A549 (cell line): Measurements from ENCODE around the gene OSBPL6. TPM values are rescaled to one million over a fixed set of nuclear protein-coding genes. Genes with fewer than 3 reads are reported as not detected.

Experiments used
- ATAC-seq, 2 experiments: fragments of 200-7000 bp in 1 of 2; fragments of >200 bp in 1 of 2; cut with Nextera tagmentation in 1 of 2; cut with Tn5 transposase in 1 of 2; 3 replicates each; pipeline versions ENCODE4 v1.8.0 to v1.9.1; 2018 to 2020; ENCODE audit warnings: mild to moderate bottlenecking in 1 of 2, moderate library complexity in 1 of 2
- CTCF ChIA-PET: fragments of 300-600 bp; sonication (Branson Sonifier 250); formaldehyde crosslinking; extraction: SDS; loops from one replicate; lab custom pipeline; 2021; ENCODE audit warnings: antibody characterized with exemption, inconsistent platforms; lab: Yijun Ruan, JAX
- POLR2A ChIA-PET: fragments of 350-600 bp; formaldehyde crosslinking; extraction: SDS; loops from one replicate; lab custom pipeline; 2021; ENCODE audit warnings: antibody characterized with exemption, inconsistent platforms; lab: Yijun Ruan, JAX
- DNase-seq, 2 experiments: peaks; one replicate each; pipeline versions ENCODE4 v3.0.0 to v3.0.0-alpha.2; 2011 to 2016; ENCODE audit warnings: low read depth in 1 of 2, low spot score in 1 of 2
- FAIRE-seq: peaks from 2 replicates; lab custom pipeline; 2011; peaks lifted over from hg19 to GRCh38; lab: Jason Lieb, UNC
- H3K27ac ChIP-seq, 2 experiments: fragments of >200 bp; sonication (Bioruptor Twin); formaldehyde crosslinking; 3 replicates each; pipeline ENCODE4 v1.5.1; 2016 to 2017
- H3K4me1 ChIP-seq: fragments of >200 bp; sonication (Bioruptor Twin); formaldehyde crosslinking; 3 replicates; pipeline ENCODE4 v1.6.1; 2016
- H3K4me2 ChIP-seq: fragments of >200 bp; sonication (Bioruptor Twin); formaldehyde crosslinking; 3 replicates; pipeline ENCODE4 v1.6.1; 2016
- H3K4me3 ChIP-seq: fragments of >200 bp; sonication (Bioruptor Twin); formaldehyde crosslinking; 3 replicates; pipeline ENCODE4 v1.5.1; 2016
- H3K9me3 ChIP-seq: fragments of >200 bp; sonication (Bioruptor Twin); formaldehyde crosslinking; 3 replicates; pipeline ENCODE4 v1.6.1; 2016
- BHLHE40 ChIP-seq: IDR thresholded peaks from 2 replicates; pipeline ENCODE4 v1.6.1; 2012; ENCODE audit warnings: low read depth, low read length, inconsistent platforms
- CBX2 ChIP-seq: fragments of 200-600 bp; sonication (generic); IDR thresholded peaks from 2 replicates; pipeline ENCODE4 v1.6.1; 2016; ENCODE audit warnings: low read depth, mild to moderate bottlenecking, borderline replicate concordance
- CEBPB ChIP-seq, 2 experiments: fragments of >200 bp in 1 of 2; sonication (Bioruptor Twin) in 1 of 2; formaldehyde crosslinking in 1 of 2; IDR thresholded peaks; 2 replicates each; pipeline ENCODE4 v1.6.1; 2012 to 2016
- ESRRA ChIP-seq: fragments of 150-350 bp; IDR thresholded peaks from 2 replicates; pipeline ENCODE4 v1.6.1; 2014; ENCODE audit warnings: mild to moderate bottlenecking, low read length, borderline replicate concordance
- FOSL2 ChIP-seq, 2 experiments: fragments of 450-650 bp in 1 of 2; fragments of >200 bp in 1 of 2; sonication (Bioruptor Twin) in 1 of 2; formaldehyde crosslinking; IDR thresholded peaks; 2 replicates each; pipeline versions ENCODE4 v1.5.0 to v1.6.1; 2016 to 2020; ENCODE audit warnings: mild to moderate bottlenecking in 1 of 2, moderate library complexity in 1 of 2
- JUNB ChIP-seq: fragments of >200 bp; sonication (Bioruptor Twin); formaldehyde crosslinking; IDR thresholded peaks from 2 replicates; pipeline ENCODE4 v1.6.1; 2016
- KDM1A ChIP-seq: fragments of 200-600 bp; sonication (generic); IDR thresholded peaks from 2 replicates; pipeline ENCODE4 v1.6.1; 2016; ENCODE audit warnings: low read depth, mild to moderate bottlenecking
- MYC ChIP-seq: IDR thresholded peaks from 2 replicates; pipeline ENCODE4 v1.6.1; 2012; ENCODE audit warnings: mild to moderate bottlenecking, inconsistent platforms, low read length, improper control_type of control experiment, borderline replicate concordance
- NPAS2 ChIP-seq: fragments of 250-450 bp; sonication (Bioruptor Pico); IDR thresholded peaks from 2 replicates; pipeline ENCODE4 v1.8.0; 2022; ENCODE audit warnings: mild to moderate bottlenecking, moderate library complexity, borderline replicate concordance
- PBX3 ChIP-seq: IDR thresholded peaks from 2 replicates; pipeline ENCODE4 v1.6.1; 2012
- RCOR1 ChIP-seq: fragments of 150-350 bp; IDR thresholded peaks from 2 replicates; pipeline ENCODE4 v1.6.1; 2014; ENCODE audit warnings: antibody characterized with exemption, low read length, low read depth
- SREBF2 ChIP-seq: fragments of 450-650 bp; IDR thresholded peaks from 2 replicates; pipeline ENCODE4 v1.6.1; 2014; ENCODE audit warnings: mild to moderate bottlenecking, moderate library complexity
- TP53 ChIP-seq: fragments of 250-450 bp; sonication (Bioruptor Pico); IDR thresholded peaks from 2 replicates; pipeline ENCODE4 v1.5.0; 2021; ENCODE audit warnings: mild to moderate bottlenecking, moderate library complexity
- WGBS: methylation state at CpG from one replicate; pipeline ENCODE4 v1.1.6; 2017; ENCODE audit errors: missing lambda C conversion rate; 5-methylcytosine and 5-hydroxymethylcytosine counted together
- polyA plus RNA-seq, 4 experiments: library from polyadenylated mRNA; depleted of rRNA in 3 of 4; stranded (reverse); fragments of >200 nt; fragmentation: RNase III in 1 of 4; extraction: RNeasy Plus Mini Kit Qiagen cat#74134 plus additional on column Dnase treatment in 1 of 4; gene quantifications; 2 replicates in 3 of 4; 3 replicates in 1 of 4; pipeline ENCODE4 v1.2.3, GENCODE V29; 2011 to 2017
- TF ChIP-seq, protein P1 (sequence below): IDR thresholded peaks from 2 replicates; pipeline ENCODE4 v1.6.1; 2012
- TF ChIP-seq, protein P2 (sequence below): fragments of 250-450 bp; sonication (Bioruptor Pico); IDR thresholded peaks from 2 replicates; pipeline ENCODE4 v1.5.0; 2021; ENCODE audit warnings: mild to moderate bottlenecking, moderate library complexity, borderline replicate concordance
- TF ChIP-seq, protein P3 (sequence below): fragments of 150-350 bp; IDR thresholded peaks from 2 replicates; pipeline ENCODE4 v1.6.1; 2014; ENCODE audit warnings: low read depth, mild to moderate bottlenecking, low read length
- TF ChIP-seq, protein P4 (sequence below): fragments of 450-650 bp; IDR thresholded peaks from 2 replicates; pipeline ENCODE4 v1.6.1; 2014; ENCODE audit warnings: antibody characterized with exemption

OSBPL6 gene
- polyA plus RNA-seq, 2 of the 4 experiments (the other 2 are of a cell fraction) = 2.9 to 8.2 TPM

DNA sequence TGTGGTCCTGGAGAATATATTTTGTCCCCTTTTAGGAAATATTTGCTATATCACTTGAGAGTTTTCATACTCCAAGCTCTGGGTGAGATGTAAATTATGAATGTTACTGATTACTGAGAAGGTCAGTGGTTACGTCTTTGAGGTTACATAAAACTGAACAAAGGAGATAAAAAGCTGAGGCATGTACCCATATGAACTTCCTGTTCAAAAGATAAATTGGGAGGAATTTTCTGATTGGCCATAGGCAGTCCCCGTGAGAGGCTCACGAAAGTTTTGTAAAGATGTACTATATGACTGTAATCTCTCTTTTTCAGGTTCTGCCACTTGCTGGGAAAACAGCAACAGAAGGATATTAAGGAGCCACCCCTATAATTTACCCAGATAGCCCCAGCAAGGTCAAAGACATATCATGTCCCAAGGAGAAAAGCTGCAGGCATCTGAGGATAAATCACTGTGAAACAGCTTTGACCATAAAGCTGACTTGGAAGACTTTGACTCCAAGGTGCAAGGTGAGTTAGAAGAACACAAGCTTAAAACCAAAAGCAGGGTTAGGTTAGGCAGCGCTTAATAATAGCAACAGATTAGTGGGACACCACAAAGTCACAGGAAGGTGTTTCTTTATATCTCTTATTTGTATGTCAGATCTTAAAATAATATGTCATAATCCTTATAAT is 90.4 kb downstream of the OSBPL6 start:
- Histone ChIP-seq H3K4me3 (no peak overlapping the region), H3K4me1 (peaks cover 13% of the 10 kb centered on the region), H3K4me2 (no peak overlapping the region)
- POLR2A ChIA-PET = no interaction called here
- DNase-seq = no peak
- 88% methylated on average over 4 of the region's 4 CpGs for WGBS
- TF ChIP-seq CBX2 (no peak), FOSL2 (IDR thresholded peaks at IDR 0.05) (no peak), FOSL2 (CRISPR knock-in tag; IDR thresholded peaks at IDR 0.05) (no peak), TP53 (CRISPR knock-in tag) (no peak), MYC (no peak), NPAS2 (CRISPR knock-in tag) (no peak), BHLHE40 (no peak), SREBF2 (no peak), KDM1A (no peak), PBX3 (no peak), RCOR1 (no peak)
- TF ChIP-seq, protein P1, sequence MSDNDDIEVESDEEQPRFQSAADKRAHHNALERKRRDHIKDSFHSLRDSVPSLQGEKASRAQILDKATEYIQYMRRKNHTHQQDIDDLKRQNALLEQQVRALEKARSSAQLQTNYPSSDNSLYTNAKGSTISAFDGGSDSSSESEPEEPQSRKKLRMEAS = no peak
- TF ChIP-seq, protein P2, sequence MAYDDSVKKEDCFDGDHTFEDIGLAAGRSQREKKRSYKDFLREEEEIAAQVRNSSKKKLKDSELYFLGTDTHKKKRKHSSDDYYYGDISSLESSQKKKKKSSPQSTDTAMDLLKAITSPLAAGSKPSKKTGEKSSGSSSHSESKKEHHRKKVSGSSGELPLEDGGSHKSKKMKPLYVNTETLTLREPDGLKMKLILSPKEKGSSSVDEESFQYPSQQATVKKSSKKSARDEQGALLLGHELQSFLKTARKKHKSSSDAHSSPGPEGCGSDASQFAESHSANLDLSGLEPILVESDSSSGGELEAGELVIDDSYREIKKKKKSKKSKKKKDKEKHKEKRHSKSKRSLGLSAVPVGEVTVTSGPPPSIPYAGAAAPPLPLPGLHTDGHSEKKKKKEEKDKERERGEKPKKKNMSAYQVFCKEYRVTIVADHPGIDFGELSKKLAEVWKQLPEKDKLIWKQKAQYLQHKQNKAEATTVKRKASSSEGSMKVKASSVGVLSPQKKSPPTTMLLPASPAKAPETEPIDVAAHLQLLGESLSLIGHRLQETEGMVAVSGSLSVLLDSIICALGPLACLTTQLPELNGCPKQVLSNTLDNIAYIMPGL (CRISPR knock-in tag) = no peak
- TF ChIP-seq, protein P3, sequence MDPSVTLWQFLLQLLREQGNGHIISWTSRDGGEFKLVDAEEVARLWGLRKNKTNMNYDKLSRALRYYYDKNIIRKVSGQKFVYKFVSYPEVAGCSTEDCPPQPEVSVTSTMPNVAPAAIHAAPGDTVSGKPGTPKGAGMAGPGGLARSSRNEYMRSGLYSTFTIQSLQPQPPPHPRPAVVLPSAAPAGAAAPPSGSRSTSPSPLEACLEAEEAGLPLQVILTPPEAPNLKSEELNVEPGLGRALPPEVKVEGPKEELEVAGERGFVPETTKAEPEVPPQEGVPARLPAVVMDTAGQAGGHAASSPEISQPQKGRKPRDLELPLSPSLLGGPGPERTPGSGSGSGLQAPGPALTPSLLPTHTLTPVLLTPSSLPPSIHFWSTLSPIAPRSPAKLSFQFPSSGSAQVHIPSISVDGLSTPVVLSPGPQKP = no peak
- TF ChIP-seq, all 56 proteins: peak for 0
- no peaks in the 10 kb centered on the region for H3K9me3 ChIP-seq
- ATAC-seq (no peak), FAIRE-seq (no peak)
- CTCF ChIA-PET = interaction anchor here (1.2 to 1.6 kb wide), 2 partner anchors 22 to 173 kb away, joined by 3 to 4 read pairs; partner anchors contain the start of gene RBM45
- H3K27ac ChIP-seq = no peak overlapping the region

- H3K4me3 ChIP-seq = no peak overlapping the region
- H3K4me2 ChIP-seq = no peak overlapping the region
- no peak for TF ChIP-seq ESRRA
- TF ChIP-seq TP53 (CRISPR knock-in tag) = no peak
- TF ChIP-seq, protein P1 = no peak
- no peak for TF ChIP-seq CEBPB (IDR thresholded peaks at IDR 0.05)
- no peak for TF ChIP-seq JUNB
- TF ChIP-seq, protein P4, sequence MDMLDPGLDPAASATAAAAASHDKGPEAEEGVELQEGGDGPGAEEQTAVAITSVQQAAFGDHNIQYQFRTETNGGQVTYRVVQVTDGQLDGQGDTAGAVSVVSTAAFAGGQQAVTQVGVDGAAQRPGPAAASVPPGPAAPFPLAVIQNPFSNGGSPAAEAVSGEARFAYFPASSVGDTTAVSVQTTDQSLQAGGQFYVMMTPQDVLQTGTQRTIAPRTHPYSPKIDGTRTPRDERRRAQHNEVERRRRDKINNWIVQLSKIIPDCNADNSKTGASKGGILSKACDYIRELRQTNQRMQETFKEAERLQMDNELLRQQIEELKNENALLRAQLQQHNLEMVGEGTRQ = no peak
- TF ChIP-seq, all 56 proteins: peak for 0
- no peak for ATAC-seq
- 75% methylated on average over 1 of the region's 1 CpG for WGBS
- ChIA-PET POLR2A (no interaction called here), CTCF (interaction anchor here (1.2 to 1.6 kb wide), 2 partner anchors 21 to 173 kb away, joined by 3 to 4 read pairs; partner anchors contain the start of gene RBM45)
- Histone ChIP-seq H3K27ac (no peak overlapping the region), H3K4me1 (peaks cover 13% of the 10 kb centered on the region), H3K9me3 (no peaks in the 10 kb centered on the region)
- no peak for DNase-seq
- no peak for FAIRE-seq
Observed at GRCh38 chr2:178285287-178285615, 90.9 kb downstream of the OSBPL6 start.
